ENCODE measurements around the gene DLGAP1.

Gene DLGAP1

GRCh38 chr18:3901811-3902210 lies 553.3 kb downstream of the DLGAP1 start:
- no peaks in the 10 kb centered on the region for H3K4me1 ChIP-seq (ENCODE audit: insufficient read depth, insufficient read length)
- no peak overlapping the region for H3K4me3 ChIP-seq (ENCODE audit: insufficient read length, low read depth)
- H3K9ac ChIP-seq (ENCODE audit: insufficient read length, low read depth) = no peak overlapping the region
- no peaks in the 10 kb centered on the region for H3K9me3 ChIP-seq (ENCODE audit: insufficient read depth, low read length)
- DNase-seq (ENCODE audit: low read depth, low spot score) = no peak
- no peaks in the 10 kb centered on the region for H3K36me3 ChIP-seq (ENCODE audit: insufficient read depth, insufficient read length, low read length)
- H3K27me3 ChIP-seq (ENCODE audit: insufficient read depth, insufficient read length) = no peaks in the 10 kb centered on the region
- TF ChIP-seq SUZ12 (IDR thresholded peaks at IDR 0.05; ENCODE audit: extremely low read depth, insufficient read depth, insufficient read length) (no peak), ZNF274 (IDR thresholded peaks at IDR 0.05; ENCODE audit: low read depth, low read length) (no peak), YY1 (IDR thresholded peaks at IDR 0.05; ENCODE audit: insufficient read depth, insufficient read length) (no peak)

- Histone ChIP-seq H3K4me1 (ENCODE audit: insufficient read depth, insufficient read length) (no peaks in the 10 kb centered on the region), H3K27me3 (ENCODE audit: insufficient read depth, insufficient read length) (no peaks in the 10 kb centered on the region), H3K36me3 (ENCODE audit: insufficient read depth, insufficient read length, low read length) (no peaks in the 10 kb centered on the region), H3K9me3 (ENCODE audit: insufficient read depth, low read length) (no peaks in the 10 kb centered on the region), H3K4me3 (ENCODE audit: insufficient read length, low read depth) (no peak overlapping the region), H3K9ac (ENCODE audit: insufficient read length, low read depth) (no peak overlapping the region)
- no peak for DNase-seq (ENCODE audit: low read depth, low spot score)
- no peak for TF ChIP-seq ZNF274 (IDR thresholded peaks at IDR 0.05; ENCODE audit: low read depth, low read length)
- no peak for TF ChIP-seq SUZ12 (IDR thresholded peaks at IDR 0.05; ENCODE audit: extremely low read depth, insufficient read depth, insufficient read length)
- TF ChIP-seq YY1 (IDR thresholded peaks at IDR 0.05; ENCODE audit: insufficient read depth, insufficient read length) = no peak
These were observed 554.1 kb downstream of the DLGAP1 start for GRCh38 chr18:3901042-3901441.

DNA sequence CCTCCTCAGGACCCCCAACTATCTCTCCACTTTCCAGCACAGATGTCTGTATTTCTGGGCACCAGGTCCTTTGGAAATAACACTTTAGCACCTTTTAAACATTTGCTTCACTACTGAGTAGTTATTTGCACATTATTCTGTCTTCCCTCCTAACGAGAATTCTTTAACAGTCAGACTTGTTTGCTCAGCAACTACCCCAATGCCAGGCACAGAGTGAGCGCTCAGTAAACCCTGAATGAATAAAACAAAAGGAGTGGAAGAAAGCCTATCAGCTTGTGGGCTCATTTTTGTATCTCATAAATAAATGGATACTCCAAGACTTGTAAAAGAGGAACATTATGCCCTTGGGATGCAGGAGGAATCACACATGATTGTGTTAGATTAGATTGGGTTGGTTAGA lies 554.8 kb downstream of the DLGAP1 start:
- Histone ChIP-seq H3K27me3 (ENCODE audit: insufficient read depth, insufficient read length) (no peaks in the 10 kb centered on the region), H3K9me3 (ENCODE audit: insufficient read depth, low read length) (no peaks in the 10 kb centered on the region), H3K4me3 (ENCODE audit: insufficient read length, low read depth) (no peak overlapping the region), H3K36me3 (ENCODE audit: insufficient read depth, insufficient read length, low read length) (no peaks in the 10 kb centered on the region), H3K9ac (ENCODE audit: insufficient read length, low read depth) (no peak overlapping the region), H3K4me1 (ENCODE audit: insufficient read depth, insufficient read length) (no peaks in the 10 kb centered on the region)
- TF ChIP-seq ZNF274 (IDR thresholded peaks at IDR 0.05; ENCODE audit: low read depth, low read length) (no peak), YY1 (IDR thresholded peaks at IDR 0.05; ENCODE audit: insufficient read depth, insufficient read length) (no peak), SUZ12 (IDR thresholded peaks at IDR 0.05; ENCODE audit: extremely low read depth, insufficient read depth, insufficient read length) (no peak)
- DNase-seq (ENCODE audit: low read depth, low spot score) = no peak

DNA sequence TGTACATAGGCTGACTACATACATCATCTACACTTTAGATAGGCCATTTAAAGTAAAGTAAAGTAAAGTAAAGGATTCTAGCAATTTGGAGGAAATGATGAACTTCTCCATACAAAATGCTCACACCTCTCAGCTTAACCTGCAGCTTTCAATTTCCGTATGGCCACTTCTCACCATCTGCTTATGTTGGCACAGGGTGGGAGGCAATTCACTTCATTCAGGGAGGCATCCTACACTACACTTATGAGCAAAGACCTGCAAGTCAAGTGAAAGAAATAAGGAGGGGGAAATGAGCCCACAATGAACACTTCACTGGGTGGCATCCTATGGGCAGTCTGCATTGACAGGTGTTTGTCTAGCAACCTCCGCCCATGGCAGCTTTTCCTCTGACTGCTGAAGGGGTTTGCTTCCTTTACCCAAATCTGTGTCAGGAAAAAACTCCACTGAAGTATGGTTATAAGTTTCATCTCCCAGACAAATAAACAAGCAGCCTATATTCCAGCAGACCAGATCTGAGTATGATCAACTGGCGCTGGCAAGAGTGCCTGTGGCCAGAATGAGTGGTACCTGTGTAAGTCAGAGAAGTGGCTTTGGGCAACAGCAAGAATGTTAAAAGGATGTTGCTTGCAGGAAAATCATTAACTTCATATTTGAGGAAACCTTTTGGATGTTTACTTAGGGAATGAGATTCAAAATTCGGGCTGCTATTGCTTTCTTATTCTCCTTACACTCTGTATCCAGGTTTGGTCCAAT lies 556.1 kb downstream of the DLGAP1 start:
- no peak overlapping the region for H3K4me3 ChIP-seq (ENCODE audit: insufficient read length, low read depth)
- no peak overlapping the region for H3K9ac ChIP-seq (ENCODE audit: insufficient read length, low read depth)
- DNase-seq (ENCODE audit: low read depth, low spot score) = no peak
- H3K36me3 ChIP-seq (ENCODE audit: insufficient read depth, insufficient read length, low read length) = no peaks in the 10 kb centered on the region
- no peaks in the 10 kb centered on the region for H3K4me1 ChIP-seq (ENCODE audit: insufficient read depth, insufficient read length)
- H3K9me3 ChIP-seq (ENCODE audit: insufficient read depth, low read length) = no peaks in the 10 kb centered on the region
- no peaks in the 10 kb centered on the region for H3K27me3 ChIP-seq (ENCODE audit: insufficient read depth, insufficient read length)
- no peak for TF ChIP-seq ZNF274 (IDR thresholded peaks at IDR 0.05; ENCODE audit: low read depth, low read length)
- TF ChIP-seq SUZ12 (IDR thresholded peaks at IDR 0.05; ENCODE audit: extremely low read depth, insufficient read depth, insufficient read length) = no peak
- no peak for TF ChIP-seq YY1 (IDR thresholded peaks at IDR 0.05; ENCODE audit: insufficient read depth, insufficient read length)

GRCh38 chr18:3892152-3892551 lies 563.0 kb downstream of the DLGAP1 start:
- H3K4me3 ChIP-seq (ENCODE audit: insufficient read length, low read depth) = no peak overlapping the region
- H3K27me3 ChIP-seq (ENCODE audit: insufficient read depth, insufficient read length) = no peaks in the 10 kb centered on the region
- H3K9ac ChIP-seq (ENCODE audit: insufficient read length, low read depth) = no peak overlapping the region
- H3K9me3 ChIP-seq (ENCODE audit: insufficient read depth, low read length) = no peaks in the 10 kb centered on the region
- TF ChIP-seq SUZ12 (IDR thresholded peaks at IDR 0.05; ENCODE audit: extremely low read depth, insufficient read depth, insufficient read length) (no peak), ZNF274 (IDR thresholded peaks at IDR 0.05; ENCODE audit: low read depth, low read length) (no peak), YY1 (IDR thresholded peaks at IDR 0.05; ENCODE audit: insufficient read depth, insufficient read length) (no peak)
- no peaks in the 10 kb centered on the region for H3K36me3 ChIP-seq (ENCODE audit: insufficient read depth, insufficient read length, low read length)
- DNase-seq (ENCODE audit: low read depth, low spot score) = no peak
- H3K4me1 ChIP-seq (ENCODE audit: insufficient read depth, insufficient read length) = no peaks in the 10 kb centered on the region

DNA sequence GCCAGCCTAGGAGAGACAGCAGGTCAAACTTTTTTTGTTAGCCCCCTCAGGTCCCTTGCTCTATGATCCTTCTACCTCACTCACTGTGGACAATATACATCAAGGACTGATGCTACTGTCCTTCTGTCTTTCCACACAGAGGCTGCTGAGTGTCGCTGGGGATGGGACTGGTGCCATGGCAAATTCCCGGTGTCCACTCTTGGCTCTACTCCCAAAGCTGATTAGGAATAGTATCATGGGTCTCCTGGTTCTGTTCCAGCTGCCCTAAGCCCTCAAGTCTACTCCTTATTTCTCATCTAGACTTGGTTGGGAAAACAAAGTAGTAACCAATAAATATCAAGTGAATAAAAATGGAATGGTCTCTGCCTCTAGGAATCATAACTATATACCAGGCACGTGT lies 563.9 kb downstream of the DLGAP1 start:
- no peaks in the 10 kb centered on the region for H3K9me3 ChIP-seq (ENCODE audit: insufficient read depth, low read length)
- DNase-seq (ENCODE audit: low read depth, low spot score) = no peak
- H3K4me3 ChIP-seq (ENCODE audit: insufficient read length, low read depth) = no peak overlapping the region
- no peaks in the 10 kb centered on the region for H3K4me1 ChIP-seq (ENCODE audit: insufficient read depth, insufficient read length)
- H3K36me3 ChIP-seq (ENCODE audit: insufficient read depth, insufficient read length, low read length) = no peaks in the 10 kb centered on the region
- no peaks in the 10 kb centered on the region for H3K27me3 ChIP-seq (ENCODE audit: insufficient read depth, insufficient read length)
- TF ChIP-seq YY1 (IDR thresholded peaks at IDR 0.05; ENCODE audit: insufficient read depth, insufficient read length) (no peak), ZNF274 (IDR thresholded peaks at IDR 0.05; ENCODE audit: low read depth, low read length) (no peak), SUZ12 (IDR thresholded peaks at IDR 0.05; ENCODE audit: extremely low read depth, insufficient read depth, insufficient read length) (no peak)
- no peak overlapping the region for H3K9ac ChIP-seq (ENCODE audit: insufficient read length, low read depth)

DNA sequence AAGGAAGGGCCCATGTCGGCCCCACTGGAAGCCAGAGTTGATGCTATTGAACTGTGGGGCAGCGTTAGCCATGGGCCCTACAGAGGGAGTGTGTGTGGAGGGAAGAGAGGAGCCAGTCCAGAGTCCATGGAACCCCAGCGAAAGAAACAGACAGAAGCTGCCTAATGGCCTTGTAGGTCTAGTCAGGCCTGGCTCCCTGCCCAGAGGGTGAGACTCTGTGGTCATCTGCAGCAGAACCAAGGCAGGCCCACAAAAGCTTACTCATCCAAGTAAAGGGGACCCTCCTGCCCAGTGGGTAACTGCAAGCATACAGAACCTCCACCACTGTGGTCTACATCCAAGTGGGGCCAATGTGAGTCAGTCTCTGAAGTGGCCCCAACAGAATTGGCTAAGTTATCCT lies 565.3 kb downstream of the DLGAP1 start:
- Histone ChIP-seq H3K4me1 (ENCODE audit: insufficient read depth, insufficient read length) (no peaks in the 10 kb centered on the region), H3K27me3 (ENCODE audit: insufficient read depth, insufficient read length) (no peaks in the 10 kb centered on the region), H3K4me3 (ENCODE audit: insufficient read length, low read depth) (no peak overlapping the region), H3K9ac (ENCODE audit: insufficient read length, low read depth) (no peak overlapping the region), H3K9me3 (ENCODE audit: insufficient read depth, low read length) (no peaks in the 10 kb centered on the region), H3K36me3 (ENCODE audit: insufficient read depth, insufficient read length, low read length) (no peaks in the 10 kb centered on the region)
- DNase-seq (ENCODE audit: low read depth, low spot score) = no peak
- TF ChIP-seq YY1 (IDR thresholded peaks at IDR 0.05; ENCODE audit: insufficient read depth, insufficient read length) (no peak), SUZ12 (IDR thresholded peaks at IDR 0.05; ENCODE audit: extremely low read depth, insufficient read depth, insufficient read length) (no peak), ZNF274 (IDR thresholded peaks at IDR 0.05; ENCODE audit: low read depth, low read length) (no peak)
